ENCODE measurements around the gene NFKBIL1. TPM values are rescaled to one million over a fixed set of nuclear protein-coding genes. Genes with fewer than 3 reads are reported as not detected.

Gene NFKBIL1
- total RNA-seq, 3 donors from 2014 or later (not counting 1 experiment from before 2014, with no cell fraction given): 8.1 to 10.9 (median 10.7) TPM

GRCh38 chr6:31538805-31539400 is 8.5 kb upstream of the NFKBIL1 start:
- DNase-seq: peak in 1 of 2 donors; percentile 27
- peaks cover 33% of the 10 kb centered on the region for H3K36me3 Mint-ChIP-seq
- peaks cover 28% of the 10 kb centered on the region for H3K4me1 ChIP-seq (ENCODE audit: control insufficient read depth, insufficient read depth, low read length)
- H3K27ac Mint-ChIP-seq: peak overlapping the region; percentile 94 to 96
- intact Hi-C loops (cut with micrococcal nuclease): no loop called here
- no peaks in the 10 kb centered on the region for H3K9me3 Mint-ChIP-seq
- no peaks in the 10 kb centered on the region for H3K27me3 Mint-ChIP-seq (ENCODE audit: low read depth in 2 of 2)
- peaks cover 55 to 62% of the 10 kb centered on the region in 2 donors for H3K4me1 Mint-ChIP-seq
- no peak overlapping the region for H3K4me3 ChIP-seq (ENCODE audit: low read length)
- 59% methylated on average over 6 of the region's 6 CpGs for whole genome bisulfite sequencing (ENCODE audit: insufficient coverage)
- H3K27ac ChIP-seq (ENCODE audit: low read length): no peak overlapping the region
- H3K27me3 ChIP-seq (ENCODE audit: control insufficient read depth, insufficient read depth, low read length): no peaks in the 10 kb centered on the region
- ATAC-seq: no peak
- no peaks in the 10 kb centered on the region for H3K9me3 ChIP-seq (ENCODE audit: control insufficient read depth, insufficient read depth, low read length)
- peak overlapping the region; percentile 99 for H3K4me3 Mint-ChIP-seq
- TF ChIP-seq, protein P1, sequence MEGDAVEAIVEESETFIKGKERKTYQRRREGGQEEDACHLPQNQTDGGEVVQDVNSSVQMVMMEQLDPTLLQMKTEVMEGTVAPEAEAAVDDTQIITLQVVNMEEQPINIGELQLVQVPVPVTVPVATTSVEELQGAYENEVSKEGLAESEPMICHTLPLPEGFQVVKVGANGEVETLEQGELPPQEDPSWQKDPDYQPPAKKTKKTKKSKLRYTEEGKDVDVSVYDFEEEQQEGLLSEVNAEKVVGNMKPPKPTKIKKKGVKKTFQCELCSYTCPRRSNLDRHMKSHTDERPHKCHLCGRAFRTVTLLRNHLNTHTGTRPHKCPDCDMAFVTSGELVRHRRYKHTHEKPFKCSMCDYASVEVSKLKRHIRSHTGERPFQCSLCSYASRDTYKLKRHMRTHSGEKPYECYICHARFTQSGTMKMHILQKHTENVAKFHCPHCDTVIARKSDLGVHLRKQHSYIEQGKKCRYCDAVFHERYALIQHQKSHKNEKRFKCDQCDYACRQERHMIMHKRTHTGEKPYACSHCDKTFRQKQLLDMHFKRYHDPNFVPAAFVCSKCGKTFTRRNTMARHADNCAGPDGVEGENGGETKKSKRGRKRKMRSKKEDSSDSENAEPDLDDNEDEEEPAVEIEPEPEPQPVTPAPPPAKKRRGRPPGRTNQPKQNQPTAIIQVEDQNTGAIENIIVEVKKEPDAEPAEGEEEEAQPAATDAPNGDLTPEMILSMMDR (IDR thresholded peaks at IDR 0.05): no peak
- H3K36me3 ChIP-seq (ENCODE audit: control insufficient read depth, insufficient read depth, low read length): peaks cover 59% of the 10 kb centered on the region

GRCh38 chr6:31540640-31541039 is 6.8 kb upstream of the NFKBIL1 start:
- Mint-ChIP-seq H3K27ac (peak overlapping the region; percentile 94 to 96), H3K4me1 (peaks cover 54 to 59% of the 10 kb centered on the region in 2 donors), H3K27me3 (ENCODE audit: low read depth in 2 of 2) (no peaks in the 10 kb centered on the region), H3K4me3 (peak overlapping the region; percentile 99), H3K9me3 (no peaks in the 10 kb centered on the region), H3K36me3 (peaks cover 33% of the 10 kb centered on the region)
- no peaks in the 10 kb centered on the region for H3K27me3 ChIP-seq (ENCODE audit: control insufficient read depth, insufficient read depth, low read length)
- ATAC-seq (no peak), DNase-seq (no peak)
- TF ChIP-seq, protein P1 (IDR thresholded peaks at IDR 0.05): no peak
- peak overlapping the region; percentile 77 for H3K4me3 ChIP-seq (ENCODE audit: low read length)
- peak overlapping the region; percentile 92 for H3K27ac ChIP-seq (ENCODE audit: low read length)
- H3K36me3 ChIP-seq (ENCODE audit: control insufficient read depth, insufficient read depth, low read length): peaks cover 42% of the 10 kb centered on the region
- H3K4me1 ChIP-seq (ENCODE audit: control insufficient read depth, insufficient read depth, low read length): peaks cover 28% of the 10 kb centered on the region
- 38% methylated on average over 2 of the region's 4 CpGs for WGBS (ENCODE audit: insufficient coverage)
- intact Hi-C loops (cut with micrococcal nuclease): loop anchor here (1.0 to 10.0 kb wide), 5 partner anchors 48 to 292 kb away; partner anchors contain the start of genes CLIC1, CSNK2B, LY6G5B and PRRC2A
- H3K9me3 ChIP-seq (ENCODE audit: control insufficient read depth, insufficient read depth, low read length): no peaks in the 10 kb centered on the region

GRCh38 chr6:31541059-31541657 is 6.2 kb upstream of the NFKBIL1 start:
- Histone ChIP-seq H3K27me3 (ENCODE audit: control insufficient read depth, insufficient read depth, low read length) (no peaks in the 10 kb centered on the region), H3K36me3 (ENCODE audit: control insufficient read depth, insufficient read depth, low read length) (peaks cover 37% of the 10 kb centered on the region), H3K9me3 (ENCODE audit: control insufficient read depth, insufficient read depth, low read length) (no peaks in the 10 kb centered on the region), H3K4me1 (ENCODE audit: control insufficient read depth, insufficient read depth, low read length) (peaks cover 29% of the 10 kb centered on the region), H3K27ac (ENCODE audit: low read length) (peak overlapping the region; percentile 92), H3K4me3 (ENCODE audit: low read length) (peak overlapping the region; percentile 77)
- TF ChIP-seq, protein P1 (IDR thresholded peaks at IDR 0.05): no peak
- Mint-ChIP-seq H3K4me1 (peaks cover 49 to 54% of the 10 kb centered on the region in 2 donors), H3K27ac (peak overlapping the region; percentile 94 to 96), H3K4me3 (peak overlapping the region; percentile 99), H3K9me3 (no peaks in the 10 kb centered on the region), H3K27me3 (ENCODE audit: low read depth in 2 of 2) (no peaks in the 10 kb centered on the region), H3K36me3 (peaks cover 30% of the 10 kb centered on the region)
- peak; percentile 54 to 70 (median 56) for ATAC-seq
- peak; percentile 65 to 87 for DNase-seq
- intact Hi-C loops (cut with micrococcal nuclease): loop anchor here (1.0 to 10.0 kb wide), 5 partner anchors 48 to 291 kb away; partner anchors contain the start of genes CLIC1, CSNK2B, LY6G5B and PRRC2A
- WGBS (ENCODE audit: insufficient coverage): 0% methylated on average over 18 of the region's 21 CpGs

Measured in natural killer cell (primary cell).